Stromal cell of bone marrow (primary cell): ENCODE data around the gene GALR3.

ENCODE experiments used
- DNase-seq: peaks from one replicate; pipeline ENCODE4 v3.0.0-alpha.2; 2012; ENCODE audit warnings: low read depth

Gene GALR3

DNA sequence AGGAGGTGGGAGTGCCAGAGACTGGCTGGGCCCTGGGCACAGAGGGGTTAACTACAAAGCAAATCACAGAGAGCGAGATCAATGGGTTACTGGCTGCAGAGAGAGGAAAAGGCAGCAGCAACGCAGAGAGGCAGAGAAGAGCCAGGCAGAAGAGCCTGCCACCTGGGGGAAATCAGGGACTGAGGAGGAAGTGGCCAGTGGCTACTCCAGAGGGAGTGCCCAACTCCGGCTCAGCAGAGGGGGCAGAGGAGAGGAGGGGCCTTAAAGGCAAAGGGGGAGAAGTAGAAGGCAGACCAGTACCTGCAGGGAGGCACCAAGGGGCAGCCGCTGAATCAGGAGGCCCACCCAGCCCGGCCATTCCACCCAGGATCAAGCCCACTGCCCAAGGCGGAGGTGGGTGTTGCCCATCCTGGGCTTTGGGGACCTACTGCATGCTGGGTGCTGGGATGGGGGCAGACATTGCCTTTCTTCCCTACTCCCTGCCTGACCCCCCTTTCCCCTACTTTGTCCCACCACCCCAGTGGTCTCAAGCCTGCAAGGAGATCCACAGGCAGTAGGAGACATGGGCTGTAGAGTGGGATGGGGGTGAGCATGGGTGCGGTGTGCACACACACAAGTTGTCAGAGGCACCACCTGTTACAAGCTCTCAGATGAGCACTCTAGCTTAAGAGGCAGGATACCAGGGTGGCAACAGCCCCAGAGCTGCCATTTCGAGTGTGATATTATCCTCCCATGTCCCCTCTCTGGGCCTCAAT, 926 bp upstream of the GALR3 start:
- no peak for DNase-seq

DNA sequence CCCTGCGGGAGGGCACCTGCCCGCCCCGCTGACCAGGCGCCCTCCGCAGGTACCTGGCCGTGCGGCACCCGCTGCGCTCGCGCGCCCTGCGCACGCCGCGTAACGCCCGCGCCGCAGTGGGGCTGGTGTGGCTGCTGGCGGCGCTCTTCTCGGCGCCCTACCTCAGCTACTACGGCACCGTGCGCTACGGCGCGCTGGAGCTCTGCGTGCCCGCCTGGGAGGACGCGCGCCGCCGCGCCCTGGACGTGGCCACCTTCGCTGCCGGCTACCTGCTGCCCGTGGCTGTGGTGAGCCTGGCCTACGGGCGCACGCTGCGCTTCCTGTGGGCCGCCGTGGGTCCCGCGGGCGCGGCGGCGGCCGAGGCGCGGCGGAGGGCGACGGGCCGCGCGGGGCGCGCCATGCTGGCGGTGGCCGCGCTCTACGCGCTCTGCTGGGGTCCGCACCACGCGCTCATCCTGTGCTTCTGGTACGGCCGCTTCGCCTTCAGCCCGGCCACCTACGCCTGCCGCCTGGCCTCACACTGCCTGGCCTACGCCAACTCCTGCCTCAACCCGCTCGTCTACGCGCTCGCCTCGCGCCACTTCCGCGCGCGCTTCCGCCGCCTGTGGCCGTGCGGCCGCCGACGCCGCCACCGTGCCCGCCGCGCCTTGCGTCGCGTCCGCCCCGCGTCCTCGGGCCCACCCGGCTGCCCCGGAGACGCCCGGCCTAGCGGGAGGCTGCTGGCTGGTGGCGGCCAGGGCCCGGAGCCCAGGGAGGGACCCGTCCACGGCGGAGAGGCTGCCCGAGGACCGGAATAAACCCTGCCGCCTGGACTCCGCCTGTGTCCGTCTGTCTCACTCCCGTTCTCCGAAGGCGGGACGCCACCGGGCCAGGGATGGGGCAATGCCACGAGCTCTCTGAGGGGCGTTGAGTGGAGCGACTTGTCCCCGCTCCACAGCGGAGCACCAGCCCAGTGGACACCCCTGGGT, 1.8 kb downstream of the GALR3 start:
- DNase-seq: no peak

DNA sequence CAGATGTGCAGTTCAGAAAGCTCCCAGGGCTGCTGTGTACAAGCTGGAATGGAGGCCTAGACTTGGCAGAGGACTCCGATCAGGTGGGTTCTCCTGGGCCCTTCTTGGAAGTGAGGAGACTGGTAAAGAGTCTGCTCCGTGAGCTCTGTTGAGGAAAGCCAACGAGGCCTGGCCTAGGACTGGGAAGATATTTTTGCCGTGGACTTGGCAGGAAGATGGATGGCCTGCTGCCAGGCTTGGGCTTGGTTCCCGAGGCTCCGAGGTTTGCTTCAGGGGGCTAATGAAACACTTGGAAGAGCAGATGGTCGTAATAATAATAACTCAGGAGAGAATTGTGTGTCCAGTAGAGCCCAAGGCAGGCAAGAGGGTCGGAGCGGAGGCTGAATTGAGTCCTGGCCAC, 3.9 kb downstream of the GALR3 start:
- DNase-seq: no peak

DNA sequence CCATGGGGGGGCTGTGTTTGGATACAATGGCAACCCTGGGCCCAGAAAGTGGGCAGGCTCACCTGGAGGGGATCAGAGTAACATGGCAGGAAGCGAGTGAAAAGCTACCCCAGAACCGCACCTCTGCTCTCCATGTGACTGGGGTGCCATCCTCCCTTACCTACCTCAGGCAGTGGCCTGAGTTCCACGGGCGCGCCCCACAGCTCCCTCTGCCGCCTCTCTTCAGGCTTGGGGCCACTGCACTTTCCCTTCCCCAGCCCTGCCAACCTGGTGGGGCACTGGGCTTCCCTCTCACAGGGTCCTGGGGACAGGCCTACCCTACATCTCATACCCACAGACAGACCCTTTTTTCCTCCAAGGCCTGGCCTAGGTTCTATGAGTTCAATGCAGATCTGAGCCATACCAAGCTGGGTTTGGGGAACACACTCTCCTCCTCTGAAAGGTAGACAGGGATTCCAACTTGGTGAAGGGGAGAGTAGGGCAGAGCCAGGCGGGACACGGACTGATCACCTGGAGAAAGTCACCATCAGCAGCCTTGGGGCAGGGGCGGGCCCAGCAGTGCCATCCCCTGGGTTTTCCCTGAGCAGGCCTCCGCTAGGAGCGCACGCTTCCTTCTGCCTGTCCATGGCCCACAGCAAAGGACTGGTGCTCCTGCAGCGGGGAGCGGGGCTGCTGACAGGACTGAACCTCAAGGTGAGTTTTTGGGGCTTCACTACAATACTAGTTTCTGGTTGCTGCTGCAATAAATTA, 7.1 kb downstream of the GALR3 start:
- DNase-seq: no peak

DNA sequence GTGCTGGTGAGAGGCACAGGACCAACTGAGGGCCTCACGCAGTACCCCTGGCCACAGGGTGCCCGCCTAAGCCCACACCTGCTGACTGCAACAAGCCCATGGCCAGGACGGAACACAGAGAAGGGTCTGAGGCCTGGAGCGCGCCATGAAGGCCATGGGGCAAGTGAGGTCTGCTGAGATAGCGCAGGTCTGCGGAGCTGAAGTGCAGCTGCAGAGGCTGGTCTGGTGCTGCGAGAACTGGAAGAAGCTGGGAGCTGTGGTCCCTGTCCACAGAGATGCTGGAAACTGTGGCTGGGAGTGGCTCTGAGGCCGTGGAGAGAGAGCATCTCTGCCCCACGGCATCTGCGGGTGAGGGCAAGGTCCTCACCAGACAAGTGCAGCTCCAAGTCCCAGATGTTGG, 8.3 kb downstream of the GALR3 start:
- no peak for DNase-seq

DNA sequence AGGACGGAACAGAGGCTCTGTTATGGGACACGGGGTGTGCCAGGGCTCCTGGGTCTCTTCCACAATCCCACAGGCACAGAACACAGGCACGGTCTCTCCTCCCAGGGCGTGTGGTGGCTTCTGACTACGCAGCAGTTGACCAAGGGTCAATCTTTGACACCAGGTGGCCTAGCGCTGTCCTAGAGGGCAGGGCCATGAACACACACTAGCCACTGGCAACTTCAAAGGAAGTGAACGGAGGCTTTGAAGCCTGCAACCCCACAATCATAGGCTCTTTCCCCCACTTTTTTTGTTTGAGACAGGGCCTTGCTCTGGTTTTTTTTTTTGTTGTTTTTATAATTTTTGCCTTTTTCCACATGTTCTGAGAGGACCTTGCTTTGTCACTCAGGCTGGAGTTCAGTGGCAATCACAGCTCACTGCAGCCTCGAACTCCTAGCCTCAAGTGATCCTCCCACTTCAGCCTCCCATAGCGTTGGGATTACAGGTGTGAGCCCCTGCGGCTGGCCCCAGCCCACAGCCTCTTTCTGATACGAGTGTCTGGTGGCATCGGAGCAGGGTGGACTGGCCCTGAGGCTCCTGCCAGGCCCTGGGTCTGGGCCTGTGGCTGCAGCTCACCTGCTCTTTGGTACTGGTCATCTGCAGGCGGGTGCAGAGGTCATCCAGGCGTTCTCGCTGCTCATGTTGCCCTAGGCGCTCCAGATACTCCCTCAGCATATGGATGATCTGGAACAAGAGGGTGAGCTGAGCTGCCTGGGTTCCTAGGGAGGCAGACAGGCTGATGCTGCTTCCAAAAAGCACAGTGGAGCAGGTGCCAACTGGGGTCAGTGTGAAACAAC, 9.1 kb downstream of the GALR3 start:
- DNase-seq: no peak

DNA sequence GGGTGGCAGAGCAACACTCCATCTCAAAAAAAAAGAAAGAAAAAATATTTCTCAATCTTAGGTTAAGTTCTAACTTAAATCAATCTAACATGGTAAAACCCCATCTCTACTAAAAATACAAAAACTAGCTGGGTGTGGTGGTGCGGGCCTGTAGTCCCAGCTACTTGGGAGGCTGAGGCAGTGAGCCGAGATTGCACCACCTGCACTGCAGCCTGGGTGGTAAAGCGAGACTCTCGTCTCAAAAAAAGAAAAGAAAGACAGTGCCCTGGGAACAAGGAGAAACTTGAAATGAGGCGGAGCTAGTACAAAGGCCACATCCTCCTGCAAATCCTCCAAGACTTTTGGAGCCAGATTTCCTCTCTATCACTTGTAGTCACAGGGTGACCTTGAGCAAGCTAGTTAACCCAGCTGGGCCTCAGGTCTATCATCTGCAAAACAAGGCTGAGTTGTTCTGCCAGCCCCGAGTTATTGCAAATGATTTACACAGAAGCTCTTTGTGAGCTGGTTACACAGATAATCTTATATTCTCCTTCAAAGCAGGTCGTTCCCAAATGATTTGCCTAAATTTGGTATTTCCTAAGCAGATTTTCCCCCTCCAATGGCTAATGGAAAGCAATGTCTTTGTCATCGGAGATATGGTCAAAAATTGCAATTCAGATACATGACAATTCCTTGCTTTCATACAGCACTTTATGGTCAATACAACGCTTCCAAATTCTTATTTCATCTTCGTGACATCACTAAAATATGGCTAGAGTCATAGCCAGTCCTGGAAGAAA, 19.0 kb downstream of the GALR3 start:
- DNase-seq: no peak

DNA sequence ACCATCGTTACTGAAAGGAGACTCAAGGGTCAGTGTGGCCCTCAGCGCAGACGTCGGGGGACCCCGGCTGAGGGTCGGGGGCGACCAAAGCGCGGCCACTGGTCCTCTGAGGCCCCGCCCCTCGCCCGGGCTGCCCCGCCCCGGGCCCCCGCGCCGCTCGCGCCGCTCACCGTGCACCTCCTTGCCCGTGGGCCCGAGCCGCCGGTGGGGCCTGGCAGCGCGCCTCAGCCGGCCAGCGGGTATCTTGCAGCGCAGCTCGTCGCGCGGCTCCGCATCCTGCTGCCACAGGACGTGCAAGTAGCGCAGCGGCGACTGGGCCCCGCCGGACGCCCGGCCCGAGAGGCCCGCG, 20.5 kb downstream of the GALR3 start:
- peak; percentile 4 for DNase-seq

DNA sequence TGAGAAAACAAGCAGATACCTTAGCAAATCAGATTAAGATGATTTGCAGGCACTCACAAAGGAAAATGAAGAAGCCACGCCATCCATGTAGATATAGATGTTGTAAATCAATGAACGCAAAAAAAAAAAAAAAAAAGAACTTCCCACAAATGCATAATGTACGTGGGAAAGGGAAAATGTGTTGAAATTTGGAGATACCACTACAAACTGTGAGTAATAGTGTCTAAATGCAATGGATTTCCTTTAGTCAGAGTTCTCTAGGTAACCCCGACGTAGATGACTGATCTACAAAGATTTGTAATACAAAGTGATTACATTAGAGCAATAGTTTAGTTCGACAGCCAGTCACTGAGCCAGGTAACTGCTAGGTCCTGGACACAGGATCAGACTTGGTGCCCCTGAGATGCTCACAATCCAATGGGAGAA, 21.7 kb downstream of the GALR3 start:
- no peak for DNase-seq

DNA sequence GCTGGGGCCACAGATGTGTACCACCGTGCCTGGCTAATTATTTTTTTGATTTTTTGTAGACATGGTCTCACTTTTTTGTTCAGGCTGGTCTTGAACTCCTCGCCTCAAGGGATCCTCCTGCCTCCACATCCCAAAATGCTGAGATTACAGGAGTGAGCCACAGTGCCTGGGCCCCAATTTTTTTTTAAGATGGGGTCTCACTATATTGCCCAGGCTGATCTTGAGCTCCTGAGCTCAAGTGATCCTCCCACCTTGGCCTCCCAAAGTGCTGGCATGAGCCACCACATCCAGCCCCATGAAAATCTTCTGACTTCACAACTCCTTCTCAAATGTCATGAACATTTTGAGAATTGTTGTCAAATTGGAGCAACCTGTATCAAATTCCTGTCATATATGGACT, 23.3 kb downstream of the GALR3 start:
- no peak for DNase-seq

DNA sequence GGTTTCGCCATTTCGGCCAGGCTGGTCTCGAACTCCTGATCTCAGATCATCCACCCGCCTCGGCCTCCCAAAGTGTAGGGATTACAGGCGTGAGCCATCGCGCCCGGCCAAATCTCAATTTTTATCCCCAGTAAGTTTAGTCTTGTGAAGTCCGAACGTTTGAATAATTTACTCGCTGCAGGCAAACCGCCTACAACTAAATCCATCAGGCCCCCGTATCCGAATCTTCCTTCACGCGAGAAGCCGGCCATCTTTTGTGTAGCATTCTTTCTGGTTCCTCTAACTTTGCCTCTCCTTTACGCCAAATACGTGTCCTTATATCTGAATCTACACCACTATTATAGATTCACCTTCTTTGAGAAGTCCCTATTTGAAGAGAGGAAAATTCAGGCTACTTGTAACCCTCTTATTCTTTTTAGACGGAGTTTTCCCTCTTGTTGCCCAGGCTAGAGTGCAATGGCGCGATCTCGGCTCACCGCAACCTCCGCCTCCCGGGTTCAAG, 25.5 kb downstream of the GALR3 start:
- DNase-seq: peak; percentile 12

DNA sequence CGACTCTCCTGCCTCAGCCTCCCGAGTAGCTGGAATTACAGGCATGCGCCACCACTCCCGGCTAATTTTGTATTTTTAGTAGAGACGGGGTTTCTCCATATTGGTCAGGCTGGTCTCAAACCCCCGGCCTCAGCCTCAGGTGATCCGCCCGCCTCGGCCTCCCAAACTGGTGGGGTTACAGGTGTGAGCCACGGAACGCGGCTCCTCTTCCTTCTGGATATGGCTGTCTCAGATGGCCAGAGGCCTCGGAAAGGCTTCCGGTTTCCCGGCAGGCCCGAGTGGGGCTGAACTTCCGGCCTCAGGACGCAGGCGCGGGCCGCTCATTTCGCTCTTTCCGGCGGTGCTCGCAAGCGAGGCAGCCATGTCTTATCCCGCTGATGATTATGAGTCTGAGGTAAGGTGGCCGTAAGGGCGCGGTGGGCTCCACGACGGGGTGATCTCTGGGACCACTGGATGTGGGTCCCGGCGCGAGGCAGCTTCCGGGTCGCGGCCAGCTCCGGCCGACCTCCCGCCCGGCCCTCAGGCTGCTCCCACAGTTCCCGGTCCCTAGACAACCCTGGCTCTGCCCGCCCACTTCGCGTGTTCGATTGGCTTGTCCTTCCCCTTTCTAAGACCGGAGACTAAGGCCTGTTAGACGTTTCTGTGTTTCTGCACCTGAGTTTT, 26.0 kb downstream of the GALR3 start, which contains the start of gene EIF3L:
TSS of gene EIF3L (plus strand) at position 331 of the 663 bp plus-strand sequence. CDS start at position 362, 31 bp downstream.
- DNase-seq: peak; percentile 83

DNA sequence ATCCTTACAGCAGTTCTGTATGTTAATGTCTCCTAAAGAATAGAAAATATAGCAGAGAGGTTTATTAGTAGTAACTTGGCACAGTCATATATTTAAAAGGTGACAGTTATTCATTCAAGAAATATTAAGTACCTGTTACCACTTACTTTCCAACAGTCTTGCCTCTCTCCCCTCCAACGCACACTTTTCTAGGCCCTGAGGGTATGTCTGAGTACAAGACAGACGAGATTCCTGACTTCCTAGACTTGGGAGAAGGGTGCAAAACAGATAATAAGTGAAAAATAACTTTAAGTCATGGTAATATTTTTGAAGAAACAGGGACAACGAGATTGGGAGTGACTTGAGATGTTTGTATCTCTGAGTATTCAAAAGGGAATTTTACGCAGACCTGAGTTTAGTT, 27.6 kb downstream of the GALR3 start:
- DNase-seq: no peak

DNA sequence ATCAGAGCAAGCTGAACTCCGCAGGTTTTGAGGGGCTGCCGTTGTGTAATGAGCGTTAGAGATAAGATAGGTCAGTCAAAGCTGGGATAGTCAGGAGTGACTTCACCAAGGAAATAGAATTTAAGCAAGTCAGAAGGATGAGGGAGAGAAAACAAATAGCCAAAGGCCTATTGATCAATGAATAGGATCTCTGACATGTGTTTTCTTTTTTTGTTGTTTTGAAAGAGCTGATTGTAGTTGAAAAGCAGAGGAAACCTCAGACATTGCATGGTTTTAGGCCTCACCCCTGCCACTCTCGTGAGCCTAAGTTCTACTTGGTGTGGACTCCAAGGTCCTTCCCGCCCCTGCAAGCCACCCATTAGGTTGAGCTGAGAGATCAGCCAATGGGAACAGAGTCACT, 29.2 kb downstream of the GALR3 start:
- DNase-seq: no peak

DNA sequence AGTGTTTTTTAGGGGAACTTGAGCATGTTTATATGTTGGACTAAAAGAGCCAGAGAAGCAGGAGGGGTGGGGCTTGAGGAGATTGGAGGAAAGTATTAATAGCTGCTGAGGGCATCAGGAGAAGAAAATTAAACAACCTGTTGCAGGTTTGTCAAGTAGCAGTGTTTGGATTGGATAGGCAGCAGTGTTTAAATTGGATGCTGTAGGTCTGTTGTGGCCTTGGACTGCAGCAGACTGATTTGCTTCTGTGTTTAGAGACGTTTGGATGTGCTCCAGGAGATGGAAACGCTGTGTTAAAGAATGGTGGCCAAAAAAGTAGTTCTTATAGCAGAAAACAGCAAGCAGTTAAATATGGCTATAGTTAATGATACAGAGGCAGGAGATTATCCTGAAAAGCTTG, 31.8 kb downstream of the GALR3 start:
- no peak for DNase-seq

DNA sequence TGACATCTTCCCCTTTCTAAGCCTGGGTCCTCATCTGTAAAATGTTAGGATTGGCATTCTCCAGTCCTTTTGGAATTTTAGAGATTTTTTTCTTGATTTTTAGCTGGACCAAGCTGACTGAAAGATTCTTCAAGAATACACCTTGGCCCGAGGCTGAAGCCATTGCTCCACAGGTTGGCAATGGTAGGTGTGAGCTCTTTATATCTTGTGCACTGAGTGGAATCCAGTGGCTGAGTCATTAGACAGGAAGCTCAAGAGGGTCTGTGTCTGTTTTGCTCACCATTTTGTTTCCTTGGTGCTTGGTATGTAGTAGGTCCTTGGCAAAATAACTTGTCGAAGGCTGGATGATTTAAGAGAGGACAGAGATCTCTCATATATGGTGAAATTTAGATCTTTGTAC, 32.3 kb downstream of the GALR3 start:
- DNase-seq: no peak

DNA sequence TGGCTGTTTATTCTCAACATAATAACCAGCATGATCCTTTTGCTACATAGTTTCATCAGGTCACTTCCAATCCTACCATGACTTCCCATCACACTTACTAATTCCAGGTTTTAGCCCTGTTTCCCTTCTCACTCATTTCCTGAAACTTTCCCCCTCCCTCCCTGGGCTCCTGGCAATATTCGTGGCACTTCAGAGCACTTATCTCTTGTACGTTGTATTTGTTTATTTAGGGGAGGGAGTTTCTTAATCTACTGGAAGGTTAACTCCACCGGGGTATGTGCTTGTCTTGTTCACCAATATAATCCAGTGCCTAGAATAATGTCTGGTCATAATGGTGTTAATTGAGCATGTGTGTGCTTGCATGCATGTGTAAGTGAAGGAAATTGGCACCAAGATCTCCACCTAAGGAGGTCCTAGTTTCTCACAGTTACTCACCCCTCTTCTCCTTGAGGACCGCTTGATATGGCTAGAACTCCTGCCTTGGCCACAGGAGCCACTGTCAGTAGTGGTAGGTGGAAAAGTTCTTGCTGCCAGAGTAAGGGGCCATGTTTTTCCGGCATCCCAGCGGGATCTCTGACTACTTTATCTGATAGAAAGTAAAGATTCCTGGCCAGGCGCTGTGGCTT, 37.7 kb downstream of the GALR3 start:
- no peak for DNase-seq

DNA sequence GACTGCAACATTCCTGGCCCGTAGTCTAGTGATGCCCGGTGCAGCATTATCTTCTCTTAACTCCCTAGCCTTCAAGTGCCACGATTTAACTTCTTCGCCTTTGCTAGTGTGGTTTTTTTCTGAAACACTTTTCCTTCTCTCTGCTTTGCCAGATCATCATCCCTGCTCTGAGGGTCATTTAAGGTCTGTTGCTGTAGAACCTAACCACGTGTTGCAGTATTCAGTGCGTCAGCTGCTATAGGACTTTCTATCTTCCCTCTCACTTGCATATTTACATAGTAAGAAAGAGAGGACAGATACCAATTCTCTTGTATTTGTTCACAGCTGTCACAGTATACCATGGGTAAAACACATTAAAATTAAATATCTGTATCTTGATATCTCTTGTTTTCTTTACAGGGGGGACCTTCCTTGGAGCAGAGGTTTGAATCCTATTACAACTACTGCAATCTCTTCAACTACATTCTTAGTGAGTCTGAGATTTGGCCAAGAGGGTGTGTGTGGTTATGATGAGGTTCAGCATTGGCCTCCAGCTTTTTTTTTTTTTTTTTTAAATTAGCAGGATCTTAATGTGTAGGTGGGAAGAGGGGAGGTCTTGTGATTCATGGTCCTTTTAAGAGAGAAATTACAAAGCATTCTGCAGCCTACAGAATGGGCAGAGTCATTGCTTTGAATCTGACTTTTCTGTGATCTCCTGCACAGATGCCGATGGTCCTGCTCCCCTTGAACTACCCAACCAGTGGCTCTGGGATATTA, 39.6 kb downstream of the GALR3 start:
- no peak for DNase-seq

DNA sequence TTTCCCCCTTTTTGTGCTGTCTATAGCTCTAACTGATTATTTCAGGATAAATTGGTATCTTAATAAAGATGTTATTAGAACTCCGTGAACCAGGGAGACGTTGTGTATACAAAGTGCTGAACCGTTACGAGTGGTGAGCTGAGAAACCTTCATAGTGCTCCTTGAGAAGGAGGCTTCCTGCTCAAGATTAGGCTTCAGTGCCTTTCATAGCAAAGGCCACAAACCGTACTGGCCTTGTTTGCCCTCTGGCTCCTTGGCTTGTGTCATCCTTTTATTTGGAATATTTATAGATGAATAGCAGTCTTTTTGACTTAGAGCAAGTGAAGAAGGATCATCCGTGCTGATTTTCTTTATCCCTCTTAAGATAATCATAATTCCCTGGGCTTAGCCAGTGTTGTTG, 42.3 kb downstream of the GALR3 start:
- no peak for DNase-seq
